PC-9 (cell line): ENCODE measurements around the gene HEATR3.

ENCODE experiments used
- CTCF ChIP-seq: fragments of 200-600 bp; sonication (generic); conservative IDR thresholded peaks from 2 replicates; pipeline ENCODE4 v1.6.1; 2017; ENCODE audit warnings: mixed run types, antibody characterized with exemption, mild to moderate bottlenecking, moderate library complexity
- EZH2 ChIP-seq: fragments of 200-600 bp; sonication (generic); IDR thresholded peaks from 2 replicates; pipeline ENCODE4 v1.8.0; 2017; ENCODE audit warnings: antibody characterized with exemption, low read depth

GRCh38 chr16:50066482-50067289, 916 bp downstream of the HEATR3 start:
- no peak for TF ChIP-seq CTCF
- TF ChIP-seq EZH2 = no peak
